H9 (cell line): ENCODE data around the gene FHIT. TPM values are rescaled to one million over a fixed set of nuclear protein-coding genes. Genes with fewer than 3 reads are reported as not detected.
A peak's percentile ranks its signal among the peaks of the same experiment; 100 is the strongest.

ENCODE experiments used
- DNase-seq: peaks from one replicate; pipeline ENCODE4 v3.0.0-alpha.2; 2017
- H2AFZ ChIP-seq: one replicate; pipeline ENCODE4 v1.6.1; 2013; ENCODE audit warnings: mild to moderate bottlenecking, low read length, control low read depth, moderate library complexity
- H2AK5ac ChIP-seq: 2 replicates; pipeline ENCODE4 v1.6.1; 2013; ENCODE audit warnings: low read length, control low read depth, mixed read lengths; ENCODE audit not compliant: insufficient read length
- H2BK120ac ChIP-seq: one replicate; pipeline ENCODE4 v1.6.1; 2013; ENCODE audit warnings: low read depth, mild to moderate bottlenecking, low read length, control low read depth, inconsistent platforms; ENCODE audit not compliant: poor library complexity, severe bottlenecking
- H2BK12ac ChIP-seq: 2 replicates; pipeline ENCODE4 v1.6.1; 2013; ENCODE audit warnings: low read length, control low read depth, mixed read lengths, low read depth; ENCODE audit not compliant: insufficient read length
- H2BK15ac ChIP-seq: 2 replicates; pipeline ENCODE4 v1.6.1; 2013; ENCODE audit warnings: low read depth, low read length, control low read depth
- H2BK20ac ChIP-seq: one replicate; pipeline ENCODE4 v1.6.1; 2013; ENCODE audit warnings: low read depth, mild to moderate bottlenecking, low read length, control low read depth, inconsistent platforms; ENCODE audit not compliant: poor library complexity, severe bottlenecking
- H2BK5ac ChIP-seq: 2 replicates; pipeline ENCODE4 v1.6.1; 2013; ENCODE audit warnings: low read length, control low read depth, mixed read lengths; ENCODE audit not compliant: insufficient read length
- H3K14ac ChIP-seq: 2 replicates; pipeline ENCODE4 v1.6.1; 2013; ENCODE audit warnings: low read length, control low read depth; ENCODE audit not compliant: insufficient read depth
- H3K18ac ChIP-seq: 2 replicates; pipeline ENCODE4 v1.6.1; 2013; ENCODE audit warnings: low read depth, mild to moderate bottlenecking, mixed read lengths, low read length, control low read depth; ENCODE audit not compliant: insufficient read length
- H3K23ac ChIP-seq: 2 replicates; pipeline ENCODE4 v1.6.1; 2013; ENCODE audit warnings: low read length, control low read depth, mixed read lengths, low read depth; ENCODE audit not compliant: insufficient read length
- H3K23me2 ChIP-seq: 2 replicates; pipeline ENCODE4 v1.6.1; 2013; ENCODE audit warnings: low read depth, mild to moderate bottlenecking, mixed read lengths, low read length, control low read depth; ENCODE audit not compliant: insufficient read length, poor library complexity, severe bottlenecking
- H3K27ac ChIP-seq: 2 replicates; pipeline ENCODE4 v1.5.1; 2013; ENCODE audit warnings: low read length, control low read depth, mixed read lengths, low read depth; ENCODE audit not compliant: insufficient read length
- H3K27me3 ChIP-seq: 2 replicates; pipeline ENCODE4 v1.6.1; 2013; ENCODE audit warnings: low read length, control low read depth, inconsistent platforms; ENCODE audit not compliant: insufficient read depth
- H3K4ac ChIP-seq: 2 replicates; pipeline ENCODE4 v1.6.1; 2013; ENCODE audit warnings: low read depth, mild to moderate bottlenecking, control low read depth, inconsistent platforms, low read length, moderate library complexity
- H3K4me1 ChIP-seq: 2 replicates; pipeline ENCODE4 v1.6.1; 2013; ENCODE audit warnings: low read length, control low read depth, inconsistent platforms; ENCODE audit not compliant: insufficient read depth
- H3K4me2 ChIP-seq: 2 replicates; pipeline ENCODE4 v1.6.1; 2013; ENCODE audit warnings: low read length, control low read depth, mixed read lengths; ENCODE audit not compliant: insufficient read length, insufficient read depth
- H3K56ac ChIP-seq: 2 replicates; pipeline ENCODE4 v1.6.1; 2013; ENCODE audit warnings: low read depth, mild to moderate bottlenecking, mixed read lengths, low read length, control low read depth; ENCODE audit not compliant: insufficient read length
- H3K79me1 ChIP-seq: 2 replicates; pipeline ENCODE4 v1.6.1; 2013; ENCODE audit warnings: low read depth, mild to moderate bottlenecking, moderate library complexity, low read length, control low read depth, inconsistent platforms; ENCODE audit not compliant: insufficient read depth, poor library complexity, severe bottlenecking
- H3K79me2 ChIP-seq: 2 replicates; pipeline ENCODE4 v1.6.1; 2013; ENCODE audit warnings: low read length, control low read depth, inconsistent platforms; ENCODE audit not compliant: insufficient read depth
- H3K9ac ChIP-seq: 2 replicates; pipeline ENCODE4 v1.6.1; 2013; ENCODE audit warnings: low read length, control low read depth, mixed read lengths; ENCODE audit not compliant: insufficient read length; ENCODE audit errors: extremely low read depth
- H3K9me3 ChIP-seq: one replicate; pipeline ENCODE4 v1.6.1; 2013; ENCODE audit warnings: low read depth, low read length, inconsistent platforms; ENCODE audit not compliant: control insufficient read depth
- H3T11ph ChIP-seq: one replicate; pipeline ENCODE4 v1.6.1; 2013; ENCODE audit warnings: mild to moderate bottlenecking, low read length, control low read depth, inconsistent platforms
- H4K20me1 ChIP-seq: one replicate; pipeline ENCODE4 v1.6.1; 2013; ENCODE audit not compliant: control insufficient read depth, insufficient read length, insufficient read depth
- H4K5ac ChIP-seq: 2 replicates; pipeline ENCODE4 v1.6.1; 2013; ENCODE audit warnings: low read depth, mild to moderate bottlenecking, mixed read lengths, low read length, control low read depth; ENCODE audit not compliant: insufficient read length
- H4K8ac ChIP-seq: replicated peaks from 2 replicates; pipeline ENCODE4 v1.6.1; 2013; ENCODE audit warnings: low read length, control low read depth, mixed read lengths, low read depth; ENCODE audit not compliant: insufficient read length
- H4K91ac ChIP-seq: 2 replicates; pipeline ENCODE4 v1.6.1; 2013; ENCODE audit warnings: low read depth, mild to moderate bottlenecking, moderate library complexity, mixed read lengths, low read length, control low read depth; ENCODE audit not compliant: insufficient read length
- H3K27ac Mint-ChIP-seq, 3 experiments: 2 replicates in 2 of 3; 3 replicates in 1 of 3; pipeline ENCODE4 v1.8.0; 2020 to 2021; ENCODE audit warnings: mixed read lengths in 3 of 3, mild to moderate bottlenecking in 1 of 3, moderate library complexity in 1 of 3
- H3K27me3 Mint-ChIP-seq: 2 replicates; pipeline ENCODE4 v1.8.0; 2021; ENCODE audit warnings: low read depth, mild to moderate bottlenecking, moderate library complexity, mixed read lengths
- H3K36me3 Mint-ChIP-seq, 3 experiments: 2 replicates in 2 of 3; 3 replicates in 1 of 3; pipeline ENCODE4 v1.8.0; 2020 to 2021; ENCODE audit warnings: low read depth in 3 of 3, mixed read lengths in 3 of 3; ENCODE audit not compliant: insufficient read depth in 1 of 3
- H3K4me1 Mint-ChIP-seq, 2 experiments: 2 replicates each; pipeline ENCODE4 v1.8.0; 2020; ENCODE audit warnings: mixed read lengths in 2 of 2
- H3K4me3 Mint-ChIP-seq, 2 experiments: 2 replicates in 1 of 2; 3 replicates in 1 of 2; pipeline ENCODE4 v1.8.0; 2020 to 2021; ENCODE audit warnings: mild to moderate bottlenecking in 2 of 2, mixed read lengths in 2 of 2, moderate library complexity in 1 of 2
- H3K9me3 Mint-ChIP-seq, 2 experiments: 2 replicates in 1 of 2; 3 replicates in 1 of 2; pipeline ENCODE4 v1.8.0; 2020; ENCODE audit warnings: mild to moderate bottlenecking in 2 of 2, mixed read lengths in 2 of 2, moderate library complexity in 1 of 2
- CTCF ChIP-seq: fragments of 200-600 bp; sonication (generic); conservative IDR thresholded peaks from 3 replicates; pipeline ENCODE4 v1.8.0; 2021; ENCODE audit warnings: antibody characterized with exemption, mild to moderate bottlenecking
- whole genome bisulfite sequencing: extraction: QIAGEN DNeasy Blood & Tissue Kit; methylation state at CpG from one replicate; pipeline ENCODE4 v1.1.7; 2013; ENCODE audit warnings: missing lambda C conversion rate, low lambda C conversion rate, mixed read lengths; ENCODE audit not compliant: insufficient read length; ENCODE audit errors: extremely low coverage; 5-methylcytosine and 5-hydroxymethylcytosine counted together
- total RNA-seq: library from RNA; stranded (reverse); gene quantifications from 2 replicates; pipeline ENCODE4 v1.2.1, GENCODE V29; 2021

FHIT gene
- total RNA-seq, 1 experiment from 2014 or later: 3.0 TPM

- no peak overlapping the region for H2AFZ ChIP-seq
- no peak overlapping the region for H3K4me2 ChIP-seq
- Mint-ChIP-seq H3K4me1 (peaks cover 25 to 26% of the 10 kb centered on the region in 2 experiments), H3K36me3 (peaks cover 3 to 26% (median 4%) of the 10 kb centered on the region in 3 experiments; a peak in 6 of 7 replicates), H3K27me3 (no peaks in the 10 kb centered on the region), H3K9me3 (peaks cover 7 to 13% of the 10 kb centered on the region in 2 experiments; a peak in 3 of 5 replicates), H3K4me3 (no peak overlapping the region), H3K27ac (peak overlapping the region in 1 of 3 experiments; percentile 5; a peak in 2 of 7 replicates)
- H3K14ac ChIP-seq: no peak overlapping the region
- H2BK120ac ChIP-seq: no peak overlapping the region
- DNase-seq: no peak
- no peak overlapping the region for H3T11ph ChIP-seq
- H4K20me1 ChIP-seq: no peaks in the 10 kb centered on the region
- H3K9ac ChIP-seq: no peak overlapping the region
- H4K91ac ChIP-seq: no peak overlapping the region
- H3K23me2 ChIP-seq: no peaks in the 10 kb centered on the region
- no peak overlapping the region for H3K56ac ChIP-seq
- no peak overlapping the region for H2AK5ac ChIP-seq
- H3K27me3 ChIP-seq: no peaks in the 10 kb centered on the region
- H3K27ac ChIP-seq: no peak overlapping the region
- H3K4me1 ChIP-seq: no peaks in the 10 kb centered on the region; the same call in 1 of the 2 replicates
- no peak overlapping the region for H4K8ac ChIP-seq
- no peak overlapping the region for H3K23ac ChIP-seq
- no peak overlapping the region for H4K5ac ChIP-seq
- H2BK20ac ChIP-seq: no peak overlapping the region
- no peak overlapping the region for H2BK15ac ChIP-seq
- no peaks in the 10 kb centered on the region for H3K79me1 ChIP-seq
- TF ChIP-seq CTCF: no peak
- peaks cover 6% of the 10 kb centered on the region for H3K9me3 ChIP-seq
- H2BK12ac ChIP-seq: no peak overlapping the region
- no CpG with 5 or more reads among the region's 5 CpGs for WGBS
- no peak overlapping the region for H3K4ac ChIP-seq
- H2BK5ac ChIP-seq: no peak overlapping the region
- H3K79me2 ChIP-seq: no peaks in the 10 kb centered on the region
- no peak overlapping the region for H3K18ac ChIP-seq
Measured at GRCh38 chr3:60696428-60697125, 554.7 kb downstream of the FHIT start.
